ENCODE results near the gene TINCR.
"Not testable (repeated sequence)": the region's sequence is repeated elsewhere in the genome, so short reads cannot be mapped to it uniquely, and the experiment has no call there.

Gene TINCR

GRCh38 chr19:5567360-5567969 lies at the start of gene TINCR:
Gene TINCR (minus strand): TSS chr19:5567953.
- DNase-seq: no peak

DNA sequence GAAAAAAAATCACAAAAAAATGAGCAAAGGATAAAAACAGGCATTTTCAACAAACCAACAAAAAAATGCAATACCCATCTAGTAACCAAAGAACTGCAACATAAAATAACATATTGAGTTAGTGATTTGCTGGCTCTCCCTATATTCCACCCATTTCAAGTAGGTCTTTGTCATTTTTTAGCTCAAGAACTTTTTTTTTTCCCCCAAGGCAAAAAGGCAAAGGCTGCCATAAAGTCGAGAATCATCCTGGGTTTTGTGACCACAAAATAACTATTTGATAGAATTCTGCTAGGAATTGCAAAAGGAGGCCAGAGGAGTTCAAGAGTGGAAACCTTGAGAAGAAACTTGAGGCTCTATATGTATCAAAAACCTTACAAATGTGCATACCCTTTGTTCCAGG lies 49.3 kb upstream of the TINCR start:
- no peak for DNase-seq

GRCh38 chr19:5615756-5616327 lies 48.1 kb upstream of the TINCR start:
- DNase-seq: no peak

- no peak for DNase-seq
Observed at GRCh38 chr19:5612891-5613865, 45.4 kb upstream of the TINCR start.

- no peak for DNase-seq
Observed at GRCh38 chr19:5609881-5610448, 42.2 kb upstream of the TINCR start.

DNA sequence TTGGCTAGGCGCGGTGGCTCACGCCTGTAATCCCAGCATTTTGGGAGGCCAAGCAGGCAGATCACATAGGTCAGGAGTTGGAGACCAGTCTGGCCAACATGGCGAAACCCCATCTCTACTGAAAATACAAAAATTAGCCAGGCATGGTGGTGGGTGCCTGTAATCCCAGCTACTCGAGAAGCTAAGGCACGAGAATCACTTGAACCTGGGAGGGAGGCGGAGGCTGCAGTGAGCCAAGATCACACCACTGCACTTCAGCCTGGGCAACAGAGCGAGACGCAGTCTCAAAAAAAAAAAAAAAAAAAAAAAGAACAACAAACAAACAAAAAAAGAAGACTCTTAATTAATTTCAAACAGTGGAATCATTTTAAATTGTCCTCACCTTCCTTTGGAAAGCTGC lies 41.0 kb upstream of the TINCR start:
- DNase-seq: not testable (repeated sequence)

DNA sequence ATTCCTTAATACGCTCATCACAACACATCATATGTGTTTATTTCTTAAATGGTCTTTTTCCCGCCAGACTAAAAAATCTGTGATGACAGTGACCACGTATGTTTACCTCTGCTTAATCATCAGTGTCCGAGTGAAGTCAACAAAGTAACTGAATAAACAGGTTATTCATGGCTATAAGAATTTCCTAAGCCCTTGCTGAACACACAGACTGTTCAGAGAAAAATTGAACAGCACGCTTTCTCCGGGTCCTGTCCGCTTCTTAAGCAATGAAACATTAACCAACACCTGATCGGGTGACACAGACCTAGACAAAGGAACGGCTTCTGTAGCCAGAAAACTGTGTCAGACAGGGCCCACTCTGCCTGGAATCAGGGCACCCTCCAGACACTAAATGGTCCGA lies 40.5 kb upstream of the TINCR start:
- DNase-seq: no peak

GRCh38 chr19:5607318-5608275 lies 39.8 kb upstream of the TINCR start:
- no peak for DNase-seq

- no peak for DNase-seq
Observed at GRCh38 chr19:5605362-5605761, 37.6 kb upstream of the TINCR start.

- no peak for DNase-seq
Observed at GRCh38 chr19:5603626-5604025, 35.9 kb upstream of the TINCR start.

DNA sequence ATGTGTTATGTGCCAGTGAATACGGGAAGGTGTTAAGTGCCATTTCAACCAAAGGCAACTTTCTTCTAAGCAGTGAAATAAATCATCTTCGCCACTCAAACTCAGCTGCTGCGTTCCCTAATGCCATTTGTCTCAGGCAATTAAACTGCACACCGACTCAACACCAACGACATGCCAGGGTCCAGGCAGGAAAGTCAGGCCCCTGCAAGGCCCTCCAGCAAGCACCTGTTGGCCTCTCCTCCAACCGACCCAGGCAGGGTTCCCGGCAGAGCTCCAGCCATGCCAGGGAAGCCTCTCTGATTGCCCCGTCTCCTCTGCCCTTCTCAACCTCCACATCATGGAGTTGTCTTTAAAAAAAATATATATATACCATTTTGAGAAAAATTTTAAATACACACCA lies 33.0 kb upstream of the TINCR start:
- no peak for DNase-seq

DNA sequence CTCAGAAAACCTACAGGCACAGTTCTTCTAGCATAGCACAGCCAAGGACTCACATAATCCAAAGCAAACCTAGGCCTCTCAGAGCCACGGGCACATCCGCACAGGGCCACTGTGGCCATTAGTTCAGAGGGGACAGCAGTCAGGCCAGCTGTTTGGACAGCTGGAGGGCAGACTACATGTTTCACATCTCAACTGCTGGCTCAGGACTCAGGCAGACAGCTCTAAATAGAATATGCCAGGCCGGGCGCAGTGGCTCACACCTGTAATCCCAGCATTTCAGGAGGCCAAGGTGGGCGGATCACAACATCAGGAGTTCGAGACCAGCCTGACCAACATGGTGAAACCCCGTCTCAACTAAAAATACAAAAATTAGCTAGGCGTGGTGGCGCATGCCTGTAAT lies 28.0 kb upstream of the TINCR start:
- DNase-seq: no peak

GRCh38 chr19:5595129-5595528 lies 27.4 kb upstream of the TINCR start:
- no peak for DNase-seq

DNA sequence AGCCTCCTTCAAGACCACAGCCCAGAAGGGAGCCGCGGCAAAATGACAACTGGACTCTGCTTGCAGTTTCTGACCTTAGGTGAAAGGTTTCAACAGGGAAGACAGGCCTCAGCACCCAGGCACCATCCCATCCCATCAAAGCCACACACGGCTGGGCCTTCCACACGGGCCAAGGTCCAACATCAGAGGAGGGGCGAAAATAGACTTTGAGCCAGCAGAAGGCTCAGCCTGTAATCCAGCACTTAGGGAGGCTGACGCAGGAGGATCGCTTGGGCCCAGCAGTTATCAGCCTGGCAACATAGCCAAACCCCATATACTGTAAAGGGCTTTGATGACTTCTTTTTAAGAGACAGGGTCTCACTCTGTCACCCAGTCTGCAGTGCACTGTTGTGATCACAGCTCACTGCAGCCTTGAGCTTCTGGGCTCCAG lies 26.8 kb upstream of the TINCR start:
- DNase-seq: no peak

DNA sequence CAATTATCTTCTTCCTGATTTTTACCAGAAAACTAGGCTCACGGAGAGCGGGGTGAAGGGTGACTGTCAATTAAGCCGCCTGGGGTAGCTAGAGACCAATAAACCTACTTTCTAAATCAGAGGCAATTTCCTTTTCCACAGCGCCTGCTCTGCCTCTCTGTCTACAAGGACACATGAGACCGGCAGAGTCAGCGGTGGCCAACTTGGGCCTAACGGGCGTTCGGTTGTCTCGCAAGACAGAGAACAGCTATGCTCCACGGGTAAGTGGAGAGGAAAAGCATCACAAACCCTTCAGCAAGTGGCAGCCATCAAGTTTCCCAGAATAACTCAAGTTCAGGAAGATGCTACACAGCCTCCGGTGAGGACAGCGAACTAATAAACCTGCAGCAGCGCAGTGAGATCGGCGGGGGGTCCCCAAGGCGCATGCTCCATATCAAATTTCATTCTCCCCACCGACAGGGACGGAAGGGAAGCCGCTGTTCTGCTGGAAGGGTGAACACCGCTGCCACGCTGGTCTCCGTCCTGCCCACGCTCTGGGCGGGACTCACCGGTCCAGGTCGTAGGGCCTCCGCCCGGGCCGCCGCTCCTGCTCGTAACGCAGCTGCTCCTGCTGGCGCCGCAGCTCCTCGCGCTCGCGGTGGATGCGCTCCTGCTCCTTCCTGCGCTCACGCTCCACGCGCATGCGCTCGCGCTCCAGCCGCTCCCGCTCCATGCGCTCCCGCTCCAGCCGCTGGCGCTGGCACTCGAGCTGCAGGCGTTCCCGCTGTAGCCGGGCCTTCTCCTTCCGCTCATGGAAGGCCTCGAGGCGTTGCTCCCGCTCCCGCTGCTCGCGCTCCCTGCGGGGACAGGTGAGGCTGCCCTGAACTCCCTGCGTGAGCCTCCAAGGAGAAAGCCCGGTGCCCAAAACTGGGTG lies 25.8 kb upstream of the TINCR start:
- DNase-seq: no peak

- no peak for DNase-seq
Observed at GRCh38 chr19:5592531-5593342, 25.0 kb upstream of the TINCR start.

DNA sequence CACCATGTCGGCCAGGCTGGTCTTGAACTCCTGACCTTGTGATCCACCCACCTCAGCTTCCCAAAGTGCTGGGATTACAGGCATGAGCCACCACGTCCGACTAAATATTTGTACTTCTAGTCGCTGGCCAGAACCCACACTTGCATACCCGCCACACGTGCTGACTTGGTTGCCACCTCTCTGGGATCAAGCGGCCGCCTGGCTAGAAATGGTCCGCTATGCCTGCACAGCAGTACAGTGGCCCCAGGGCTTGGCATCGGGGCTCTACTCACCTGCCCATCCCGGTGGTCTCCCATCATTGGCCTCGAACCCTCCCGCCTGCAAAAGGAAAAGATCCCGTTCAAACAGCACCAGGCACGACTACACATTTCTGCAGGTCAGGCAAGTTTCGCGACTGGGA lies 23.7 kb upstream of the TINCR start:
- no peak for DNase-seq

- DNase-seq: no peak
Observed at GRCh38 chr19:5590865-5591154, 23.1 kb upstream of the TINCR start.

GRCh38 chr19:5590151-5590864 lies 22.6 kb upstream of the TINCR start:
- no peak for DNase-seq
